HEK293T (cell line): ENCODE measurements around the gene WBP2.

Experiments used
- FOXM1 ChIP-seq: fragments of 450-650 bp; IDR thresholded peaks from 2 replicates; pipeline ENCODE4 v1.6.1; 2017; ENCODE audit warnings: mild to moderate bottlenecking, borderline replicate concordance
- NFRKB ChIP-seq: fragments of 450-650 bp; IDR thresholded peaks from 2 replicates; pipeline ENCODE4 v1.6.1; 2016; ENCODE audit warnings: mild to moderate bottlenecking, moderate library complexity
- SP1 ChIP-seq: fragments of 450-650 bp; IDR thresholded peaks from 2 replicates; pipeline ENCODE4 v1.6.1; 2017
- SUZ12 ChIP-seq: fragments of 450-650 bp; IDR thresholded peaks from 2 replicates; pipeline ENCODE4 v1.6.1; 2016; ENCODE audit warnings: mild to moderate bottlenecking

- TF ChIP-seq NFRKB = no peak
- no peak for TF ChIP-seq SP1
- TF ChIP-seq SUZ12 = no peak
- no peak for TF ChIP-seq FOXM1
Measured at GRCh38 chr17:75824050-75824552, 31.0 kb downstream of the WBP2 start.
